8988T (cell line): ENCODE measurements around the gene CYB5A.

ENCODE experiments used
- DNase-seq: peaks from one replicate; pipeline ENCODE4 v3.0.0; 2011

The CYB5A gene

DNA sequence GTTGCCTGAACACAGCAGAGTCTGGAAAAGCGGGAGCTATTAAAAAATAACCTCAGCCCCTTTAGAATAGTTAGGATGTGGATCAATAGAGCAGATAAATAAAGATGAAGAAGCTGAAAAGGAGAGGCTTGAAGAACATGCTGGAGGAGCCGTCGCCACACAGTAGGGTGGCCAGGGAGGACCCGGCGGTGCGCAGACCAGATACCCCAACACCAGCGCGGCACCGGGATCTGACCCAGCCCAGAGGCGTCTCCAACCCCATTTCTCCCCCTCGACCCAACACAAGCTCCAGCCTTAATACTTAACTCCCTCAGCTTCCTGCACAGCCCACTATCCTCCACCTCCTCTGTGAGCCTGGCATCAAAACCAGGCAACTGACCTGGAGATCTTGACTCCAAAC, 16.0 kb downstream of the CYB5A start:
- DNase-seq, result no peak

DNA sequence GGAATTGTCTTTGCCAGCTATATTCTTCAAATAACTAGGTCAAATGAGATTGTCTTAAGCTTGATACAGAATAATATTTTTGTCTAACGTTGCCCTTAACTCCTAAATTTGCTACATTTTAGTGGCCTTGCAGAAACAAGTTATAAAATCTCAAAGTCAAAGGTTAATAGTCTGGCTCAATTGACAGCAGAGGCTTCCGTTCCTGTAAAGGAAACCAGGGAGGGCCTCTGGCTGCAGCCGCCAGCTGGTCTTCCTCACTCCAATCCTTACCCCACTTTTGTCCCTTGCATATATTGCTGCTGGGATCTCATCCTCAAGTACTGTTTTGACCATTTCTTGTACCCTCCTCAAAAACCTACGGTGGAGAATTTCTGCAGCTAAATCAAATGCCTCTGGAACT, 17.1 kb downstream of the CYB5A start:
- no peak for DNase-seq

DNA sequence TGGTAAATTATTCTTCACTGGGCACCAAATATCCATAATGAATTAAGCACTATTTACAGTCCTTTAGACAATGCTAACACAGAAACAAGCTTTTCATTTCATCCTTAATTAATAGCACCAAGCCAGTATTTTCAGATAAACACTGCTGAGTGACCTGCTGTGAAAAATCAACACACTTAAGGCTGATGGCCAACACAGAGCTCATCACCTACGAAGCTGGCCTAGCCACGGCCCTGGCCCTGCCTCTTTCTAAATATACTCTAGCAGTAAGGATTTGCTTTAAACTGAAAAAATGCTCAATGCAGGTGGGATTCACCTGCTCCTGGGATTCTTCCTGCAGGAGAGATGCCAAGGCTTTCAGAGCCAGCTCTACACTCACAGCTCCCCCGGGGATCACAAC, 18.4 kb downstream of the CYB5A start:
- no peak for DNase-seq

DNA sequence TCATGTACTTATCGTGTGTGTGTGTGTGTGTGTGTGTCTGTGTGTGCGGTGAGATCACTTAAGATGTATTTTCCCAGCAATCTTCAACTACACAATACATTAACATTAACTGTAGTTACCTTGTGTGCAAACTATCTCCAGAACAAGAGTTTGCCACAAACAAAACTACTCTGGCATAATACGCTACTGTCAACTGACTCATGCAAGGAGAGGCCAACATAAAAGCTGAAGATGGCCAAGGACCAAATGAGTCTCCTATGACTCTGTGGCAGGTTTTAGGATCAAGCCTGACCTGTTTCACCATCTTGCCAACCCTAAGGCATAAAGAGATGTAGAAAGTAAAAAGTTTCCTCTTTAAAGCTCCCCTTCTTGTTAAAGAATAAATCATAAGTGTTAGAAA, 20.1 kb downstream of the CYB5A start:
- no peak for DNase-seq

DNA sequence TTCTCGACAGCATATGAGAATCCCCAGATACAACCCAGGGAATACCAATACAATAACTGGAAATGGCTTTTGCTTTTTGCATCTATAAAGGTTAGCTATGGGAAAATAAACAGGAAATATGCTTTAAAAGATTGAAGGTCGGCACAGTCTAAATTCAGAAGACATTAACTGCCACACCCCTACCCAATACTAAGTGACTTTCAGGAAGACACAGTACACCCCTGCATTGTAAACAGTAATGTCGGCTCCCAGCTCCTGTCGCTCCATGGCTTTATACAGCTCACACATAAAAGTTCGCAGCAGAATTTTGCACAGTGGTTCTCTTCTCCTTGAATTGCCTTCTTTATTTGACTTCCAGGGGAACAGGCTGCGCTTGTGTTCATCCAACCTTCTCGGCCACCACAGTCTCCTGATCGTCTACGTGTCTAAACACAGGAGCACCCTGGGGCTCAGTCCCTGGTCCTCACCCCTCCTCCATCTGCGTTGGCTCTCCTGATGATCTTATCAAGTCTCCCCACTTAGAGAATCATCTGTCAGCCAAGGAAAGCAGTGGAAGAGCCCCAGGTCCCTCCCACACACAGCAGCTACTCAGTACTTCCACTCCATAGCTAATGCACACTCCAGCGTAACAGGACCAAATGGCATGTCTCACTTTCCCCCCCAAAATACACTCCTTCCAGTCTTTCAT, 22.7 kb downstream of the CYB5A start:
- DNase-seq, result no peak

DNA sequence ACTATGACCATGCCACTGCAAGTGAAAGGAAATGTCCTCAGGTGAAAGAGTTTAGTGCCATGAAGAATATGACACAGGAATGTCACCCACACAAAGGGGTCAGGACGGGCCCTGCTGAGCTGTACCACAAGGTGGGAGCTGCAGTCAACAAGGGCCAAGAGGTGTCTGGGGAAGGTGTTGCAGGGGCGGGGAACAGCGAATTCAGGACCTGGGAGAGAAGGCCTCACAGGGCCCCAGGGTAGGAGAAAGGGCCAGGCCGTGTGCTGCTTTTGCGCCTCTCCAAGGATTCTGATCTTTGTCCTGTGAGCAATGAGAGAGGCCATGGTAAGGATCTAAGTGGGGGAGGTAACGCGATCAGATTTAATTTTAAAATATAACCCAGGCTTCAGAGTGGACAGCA, 23.6 kb downstream of the CYB5A start:
- DNase-seq, result no peak

DNA sequence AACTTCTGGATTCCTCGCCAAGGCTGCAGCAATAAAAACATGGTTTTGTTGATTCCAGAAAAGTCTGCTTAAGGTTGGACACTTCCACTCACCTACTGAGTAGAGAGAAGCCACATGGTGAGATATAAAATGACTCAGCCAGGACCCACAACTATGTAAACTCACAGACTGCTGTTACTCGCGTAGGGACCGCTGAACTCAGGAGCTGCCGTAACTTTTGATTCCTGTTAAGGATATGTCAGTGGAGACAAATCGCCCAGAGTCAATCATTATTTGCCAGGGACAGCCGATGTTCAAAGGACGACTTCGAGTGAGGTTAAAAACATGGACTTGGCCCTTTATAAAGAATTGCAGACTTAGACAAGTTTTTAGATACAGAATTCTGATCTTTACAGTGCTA, 25.6 kb downstream of the CYB5A start:
- DNase-seq, result no peak

DNA sequence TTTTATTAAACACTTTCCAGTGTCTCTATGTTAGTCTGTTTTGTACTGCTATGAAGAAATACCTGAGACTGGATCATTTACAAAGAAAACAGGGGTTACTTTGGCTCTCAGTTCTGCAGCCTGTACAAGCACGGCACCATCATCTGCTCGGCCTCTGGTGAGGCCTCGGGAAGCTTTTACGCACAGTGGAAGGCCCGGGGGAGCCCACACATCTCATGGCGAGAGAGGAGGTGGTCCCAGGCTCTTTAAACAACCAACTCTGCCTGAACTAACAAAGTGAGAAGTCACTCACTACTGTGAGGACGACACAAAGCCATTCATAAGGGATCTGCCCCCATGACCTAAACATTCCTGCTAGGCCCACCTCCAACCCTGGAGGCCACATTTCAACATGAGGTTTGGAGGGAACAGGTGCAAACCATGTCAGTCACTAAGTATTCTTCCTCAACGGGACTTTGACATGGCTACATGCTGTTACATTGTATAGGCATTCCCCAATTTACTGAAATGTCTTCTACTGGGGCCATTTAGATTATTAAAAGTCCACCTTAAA, 26.1 kb downstream of the CYB5A start:
- DNase-seq, result no peak

DNA sequence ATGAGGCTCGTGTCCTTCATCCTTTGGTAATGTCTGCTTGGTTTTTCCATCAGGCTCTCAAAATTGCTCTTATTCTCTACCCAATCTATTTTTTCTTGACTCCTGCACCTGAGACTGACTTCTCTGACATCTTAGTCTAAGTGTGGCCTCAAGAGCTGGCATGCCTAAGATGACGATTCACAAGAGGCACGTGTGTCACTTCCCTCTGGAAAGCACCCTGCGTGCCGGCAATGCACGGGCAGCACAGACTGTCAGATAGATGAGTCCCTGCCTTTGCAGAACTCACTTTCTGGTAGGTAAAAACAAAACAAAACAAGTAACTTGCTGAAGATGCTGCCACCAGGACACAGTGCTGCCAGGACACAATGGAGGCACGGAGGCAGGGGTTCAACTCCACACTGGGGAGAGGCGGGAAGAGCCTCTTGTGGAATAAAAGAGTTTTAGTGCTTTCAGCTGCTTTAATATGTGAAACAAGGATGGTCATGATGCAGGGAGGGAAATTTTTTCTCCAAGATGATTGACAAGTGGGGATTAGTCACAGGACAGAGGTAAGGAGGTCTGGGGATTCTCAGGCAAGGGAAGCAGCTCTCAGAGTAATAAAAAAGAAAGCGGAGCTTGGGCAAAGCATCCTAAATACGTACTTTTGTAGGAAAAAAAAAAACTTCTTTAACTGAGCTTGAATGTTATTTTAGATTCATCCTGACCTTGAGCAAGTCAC, 27.3 kb downstream of the CYB5A start:
- DNase-seq, result no peak

DNA sequence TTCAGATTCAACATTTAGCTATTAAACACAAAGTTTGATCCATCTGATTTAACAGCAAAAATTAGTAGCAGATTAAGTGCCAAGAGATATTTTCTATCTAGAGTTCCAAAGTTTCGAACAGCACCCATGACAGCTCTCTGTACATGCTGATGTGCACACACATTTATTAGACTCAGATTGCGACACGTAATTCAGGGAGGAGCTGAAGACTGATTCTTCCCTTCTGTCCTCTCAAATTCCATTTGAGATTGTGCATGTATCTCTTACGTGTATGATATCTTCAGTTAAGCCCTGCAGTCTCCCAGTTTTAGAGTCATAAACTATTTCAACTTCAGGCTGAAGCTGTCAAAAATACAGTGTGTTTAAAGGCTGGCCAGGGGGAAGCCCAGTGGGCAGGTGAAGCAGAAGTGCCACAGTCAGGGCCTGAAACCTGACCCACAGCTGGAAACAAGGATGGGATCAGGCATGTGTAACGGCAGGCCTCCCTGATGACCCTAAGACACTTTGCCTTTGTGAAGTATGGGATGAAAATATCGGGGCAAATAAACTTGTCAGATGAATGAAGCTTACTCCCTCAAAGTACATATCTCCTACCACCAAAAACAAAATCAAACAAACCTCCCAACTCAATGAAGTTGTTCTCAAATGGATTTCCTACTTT, 30.6 kb downstream of the CYB5A start:
- DNase-seq, result no peak

DNA sequence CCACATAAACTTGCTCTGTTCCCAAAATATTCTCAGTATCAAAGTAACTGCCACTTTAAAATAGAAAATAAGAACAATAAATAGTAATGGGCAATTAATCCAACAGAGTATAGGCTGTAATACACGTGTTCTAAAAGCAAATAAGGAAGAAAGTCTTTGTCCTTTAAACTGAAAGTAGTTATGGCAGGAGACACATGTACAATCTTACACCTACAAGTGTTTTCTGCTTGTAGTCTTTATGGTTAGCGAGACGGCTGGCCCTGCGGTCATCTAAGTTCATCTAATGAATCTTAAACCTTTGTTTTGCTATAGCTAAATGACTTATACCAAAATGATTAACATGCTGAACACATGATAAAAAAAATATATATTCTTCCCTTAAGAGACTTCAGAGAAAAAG, 32.4 kb downstream of the CYB5A start:
- DNase-seq, result no peak

DNA sequence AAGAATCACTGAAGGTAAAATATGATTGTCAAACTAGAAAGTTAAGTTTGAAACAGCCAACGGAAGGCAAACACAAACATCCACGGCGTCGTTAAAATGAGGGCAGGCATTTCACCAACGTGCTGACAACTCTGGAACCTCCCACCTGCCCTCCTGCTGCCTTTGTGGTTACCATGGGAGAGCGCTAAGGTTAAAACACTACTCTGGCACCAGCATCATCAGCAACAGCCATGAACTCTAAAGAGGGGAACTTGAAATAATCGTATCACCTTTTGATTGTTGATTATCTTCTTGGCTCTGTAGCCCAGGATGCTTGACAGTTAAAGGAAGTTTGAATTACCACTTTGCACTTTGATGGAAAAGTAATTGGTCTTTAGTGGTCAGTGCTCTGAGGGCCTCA, 34.7 kb downstream of the CYB5A start:
- no peak for DNase-seq

DNA sequence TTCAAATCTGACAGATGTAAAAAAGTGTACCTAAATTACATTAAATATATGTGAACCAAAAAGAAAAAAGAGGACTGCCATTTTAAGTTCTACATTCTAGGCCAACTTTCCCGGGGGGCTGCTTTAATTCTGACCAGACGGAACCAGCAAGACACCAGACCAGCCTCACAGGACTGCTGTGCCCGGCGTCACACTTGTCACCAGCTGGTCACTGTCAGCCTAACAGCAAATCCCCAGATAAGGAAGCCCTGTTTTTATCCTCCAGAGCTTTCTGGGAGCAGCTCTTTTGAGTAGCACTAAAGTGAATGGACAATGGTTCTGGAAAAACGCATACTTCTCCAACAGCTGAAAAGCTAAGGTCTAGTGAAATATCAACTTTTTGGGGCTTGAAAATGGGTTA, 35.6 kb downstream of the CYB5A start:
- no peak for DNase-seq

DNA sequence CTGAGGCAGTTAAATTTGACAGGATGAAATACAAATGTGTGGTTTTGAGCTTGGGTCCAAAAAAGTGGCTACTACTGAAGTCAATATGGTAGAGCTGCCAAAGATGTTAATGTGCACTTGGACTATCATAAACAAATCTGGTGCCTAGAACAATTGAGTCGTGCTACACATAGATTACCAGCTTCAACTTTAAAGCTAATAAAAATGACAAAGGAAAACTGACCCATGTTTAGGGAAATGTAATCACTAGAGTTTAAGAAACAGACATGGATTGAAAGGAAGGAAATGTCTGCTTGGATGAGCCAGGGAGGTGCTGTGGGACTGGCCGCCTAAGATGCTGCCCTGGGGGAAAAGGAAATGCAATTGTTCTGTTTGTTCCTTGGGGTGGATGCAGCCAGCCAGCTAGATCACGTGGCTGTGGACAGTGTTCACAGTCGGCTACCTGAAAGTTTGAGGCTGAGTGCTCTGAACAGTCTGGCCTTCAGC, 36.6 kb downstream of the CYB5A start:
- no peak for DNase-seq

DNA sequence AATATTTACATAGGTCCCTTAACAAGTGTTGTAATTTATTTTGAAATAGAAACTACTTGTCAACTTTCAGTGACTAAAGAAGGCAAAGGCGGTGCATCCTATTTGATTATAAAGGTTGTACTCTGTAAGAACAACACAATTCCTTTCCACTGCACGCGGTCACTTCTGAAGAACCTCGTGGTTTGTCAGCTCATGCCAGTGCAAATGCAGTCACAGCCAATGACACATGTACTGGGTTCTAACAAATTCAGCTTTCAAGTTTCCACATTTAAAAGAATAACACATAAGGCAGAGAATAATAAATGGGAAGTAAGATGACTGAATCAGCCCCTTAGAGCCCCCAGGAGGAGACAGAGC, 39.7 kb downstream of the CYB5A start:
- DNase-seq, result no peak

DNA sequence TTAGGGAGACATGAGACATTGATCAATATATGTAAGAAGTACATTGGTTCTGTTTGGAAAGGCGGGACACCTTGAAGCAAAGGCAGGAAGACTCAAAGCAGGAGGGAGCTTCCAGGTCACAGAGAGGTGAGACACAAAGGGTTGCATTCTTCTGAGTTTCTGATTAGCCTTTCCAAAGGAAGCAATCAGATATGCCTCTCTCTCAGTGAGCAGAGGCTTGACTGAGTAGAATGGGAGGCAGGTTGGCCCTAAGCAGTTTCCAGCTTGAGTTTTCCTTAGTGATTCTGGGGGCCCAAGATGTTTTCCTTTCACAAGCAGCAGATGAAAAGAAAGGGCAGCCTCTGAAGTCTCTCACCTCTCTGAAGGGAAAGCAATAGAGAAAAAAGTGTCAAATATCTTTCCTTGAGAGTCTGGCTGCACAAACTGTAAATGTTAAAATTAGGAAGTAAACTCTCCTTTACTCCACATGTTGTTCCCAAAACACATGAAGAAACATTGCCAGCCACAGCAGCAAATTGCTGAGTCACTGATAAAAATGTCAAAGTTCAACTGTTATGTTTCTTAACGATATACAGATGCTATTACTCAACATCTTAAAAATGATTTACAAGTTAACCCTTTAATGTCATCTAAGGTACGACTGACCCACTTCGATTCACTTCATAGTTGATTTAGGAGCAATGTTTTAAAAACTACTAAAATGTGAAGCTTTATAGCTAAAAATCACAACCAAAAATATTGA, 40.3 kb downstream of the CYB5A start:
- DNase-seq, result no peak

DNA sequence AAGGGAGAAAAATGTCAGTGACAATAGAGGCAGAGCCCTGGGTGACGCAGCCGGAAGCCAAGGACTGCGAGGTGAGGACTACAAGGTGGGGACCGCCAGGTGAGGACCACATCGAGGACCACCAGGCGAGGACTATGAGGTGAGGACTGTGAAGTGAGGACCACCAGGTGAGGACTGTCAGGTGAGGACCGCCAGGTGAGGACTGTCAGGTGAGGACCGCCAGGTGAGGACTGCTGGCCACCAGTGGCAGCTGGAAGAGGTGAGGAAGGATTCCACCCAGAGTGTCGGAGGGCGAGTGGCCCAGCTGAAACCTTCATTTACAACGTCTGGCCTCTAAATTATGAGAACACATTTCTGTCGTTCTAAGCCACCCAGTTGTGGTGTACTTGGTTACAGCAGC, 41.6 kb downstream of the CYB5A start:
- no peak for DNase-seq

DNA sequence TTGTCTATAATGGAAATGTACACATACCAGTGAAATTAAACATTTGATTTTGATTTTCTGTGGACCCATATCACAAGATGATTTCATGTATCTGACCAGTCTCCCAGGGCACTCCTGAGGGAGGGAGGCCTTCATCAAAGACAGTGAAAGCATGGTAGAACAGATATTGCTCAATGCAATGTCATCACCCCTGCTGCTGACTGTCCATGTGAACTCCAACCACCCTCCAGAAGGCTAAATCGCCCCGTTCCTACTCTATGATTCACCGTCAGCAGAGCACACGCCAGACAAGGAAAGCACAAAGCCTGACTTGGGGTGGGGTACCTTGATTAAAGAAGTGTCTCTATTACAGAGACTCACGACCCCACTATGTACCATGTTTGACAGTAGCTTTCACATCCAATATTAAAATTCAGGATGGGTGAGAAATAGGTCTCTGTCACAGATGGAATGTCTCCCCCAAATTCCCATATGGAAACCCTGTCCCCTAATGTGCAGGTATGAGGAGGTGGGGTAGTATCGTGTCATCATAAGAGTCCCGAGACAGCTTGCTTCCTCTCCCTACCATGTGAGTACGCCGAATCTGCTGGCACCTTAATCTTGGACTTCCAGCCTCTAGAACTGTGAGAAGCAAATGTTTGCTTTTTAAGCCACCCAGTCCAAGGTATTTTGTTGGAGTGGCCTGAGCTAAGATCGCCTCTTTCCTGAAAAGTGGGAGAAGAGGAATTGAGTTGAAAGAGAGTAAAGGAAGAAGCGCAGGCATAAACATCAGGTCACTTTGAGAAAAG, 42.4 kb downstream of the CYB5A start:
- DNase-seq, result no peak

DNA sequence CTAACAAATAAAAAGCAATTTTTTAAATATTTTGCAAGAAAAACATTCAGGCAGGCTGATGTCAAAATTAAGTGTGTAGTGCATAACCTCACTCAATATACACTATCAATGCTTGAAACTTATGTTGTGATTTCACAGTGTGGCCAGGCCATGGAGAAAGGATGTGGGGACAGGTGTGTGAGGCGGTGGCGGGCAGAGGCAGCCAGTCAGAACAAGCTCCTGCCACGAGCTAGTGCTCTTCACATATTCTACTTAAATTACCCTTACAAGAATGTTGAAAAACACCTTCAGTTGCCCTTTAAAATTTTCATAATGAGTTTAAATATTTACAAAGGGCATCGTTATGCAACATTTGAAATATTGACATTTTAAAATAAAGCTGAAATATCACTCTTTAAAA, 43.2 kb downstream of the CYB5A start:
- DNase-seq, result no peak

DNA sequence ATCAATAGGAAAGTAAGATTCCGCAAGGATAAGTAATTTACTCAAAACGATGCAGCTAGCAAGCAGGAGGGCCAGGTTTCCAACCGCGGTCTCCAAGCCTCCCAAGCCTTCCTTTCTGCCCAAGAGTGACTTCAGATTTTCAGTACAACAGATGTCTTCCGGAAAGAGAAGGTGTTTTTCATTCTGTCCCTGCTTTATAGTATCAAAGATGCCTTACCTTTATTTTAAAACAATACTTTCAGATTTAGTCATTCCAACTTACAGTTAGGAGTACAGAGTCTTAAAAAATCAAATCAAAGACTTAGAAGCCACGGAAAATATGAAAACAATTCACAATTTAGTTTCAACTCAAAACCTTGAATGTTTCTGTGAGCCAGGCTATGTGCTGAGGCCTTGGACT, 43.6 kb downstream of the CYB5A start:
- no peak for DNase-seq

DNA sequence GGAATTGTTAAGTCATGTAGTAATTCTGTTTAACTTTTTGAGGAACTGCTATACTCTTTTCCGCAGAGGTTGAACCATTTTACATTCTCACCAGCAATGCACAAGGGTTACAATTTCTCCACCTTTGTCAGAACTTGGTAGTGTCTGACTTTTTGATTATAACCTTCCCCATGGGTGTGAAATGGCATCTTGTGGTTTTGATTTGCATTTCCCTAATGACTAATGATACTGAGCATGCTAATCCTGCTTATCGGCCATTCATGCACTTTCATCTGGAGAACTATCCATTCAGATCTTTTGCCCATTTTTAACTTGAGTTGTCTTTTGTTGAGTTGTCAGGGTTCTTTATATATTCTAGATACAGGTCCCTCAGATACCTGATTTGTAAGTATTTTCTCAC, 47.2 kb downstream of the CYB5A start:
- no peak for DNase-seq

DNA sequence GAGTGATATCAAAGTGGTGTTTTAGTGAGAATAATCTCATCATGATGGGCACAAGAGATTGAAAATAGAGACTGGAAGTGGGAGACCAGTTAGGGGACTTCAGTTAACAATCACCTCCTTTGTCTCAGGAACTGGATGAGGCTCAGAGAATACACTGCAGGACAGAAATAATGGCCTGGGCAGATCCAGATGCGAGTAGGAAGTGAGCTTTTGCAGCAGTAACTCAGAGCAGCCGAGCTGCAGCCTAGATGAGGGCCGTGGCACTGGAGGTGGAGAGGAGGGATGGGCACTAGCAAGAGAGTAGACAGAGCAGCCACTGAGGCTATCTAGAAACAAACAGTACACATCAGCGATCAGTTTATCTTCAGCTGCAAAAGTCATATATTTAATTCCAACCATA, 48.6 kb downstream of the CYB5A start:
- no peak for DNase-seq
